ENCODE data around the gene ASZ1.

ASZ1 gene

GRCh38 chr7:117375380-117375779 lies 51.9 kb downstream of the ASZ1 start:
- no peak overlapping the region for H3K4me3 ChIP-seq (ENCODE audit: low read depth, low read length)
- no peak for TF ChIP-seq CTCF (IDR thresholded peaks at IDR 0.05; ENCODE audit: borderline replicate concordance, insufficient read depth, low read depth, low read length)

GRCh38 chr7:117372073-117372472 lies 55.2 kb downstream of the ASZ1 start:
- TF ChIP-seq CTCF (IDR thresholded peaks at IDR 0.05; ENCODE audit: borderline replicate concordance, insufficient read depth, low read depth, low read length): no peak
- H3K4me3 ChIP-seq (ENCODE audit: low read depth, low read length): no peak overlapping the region

GRCh38 chr7:117364339-117365080 lies 62.8 kb downstream of the ASZ1 start:
- no peak overlapping the region for H3K4me3 ChIP-seq (ENCODE audit: low read depth, low read length)
- no peak for TF ChIP-seq CTCF (IDR thresholded peaks at IDR 0.05; ENCODE audit: borderline replicate concordance, insufficient read depth, low read depth, low read length)

GRCh38 chr7:117362294-117362888 lies 64.9 kb downstream of the ASZ1 start:
- TF ChIP-seq CTCF (IDR thresholded peaks at IDR 0.05; ENCODE audit: borderline replicate concordance, insufficient read depth, low read depth, low read length): no peak
- H3K4me3 ChIP-seq (ENCODE audit: low read depth, low read length): no peak overlapping the region

- no peak overlapping the region for H3K4me3 ChIP-seq (ENCODE audit: low read depth, low read length)
- no peak for TF ChIP-seq CTCF (IDR thresholded peaks at IDR 0.05; ENCODE audit: borderline replicate concordance, insufficient read depth, low read depth, low read length)
Observed at GRCh38 chr7:117350027-117350426, 77.3 kb downstream of the ASZ1 start.

- H3K4me3 ChIP-seq (ENCODE audit: low read depth, low read length): no peak overlapping the region
- TF ChIP-seq CTCF (IDR thresholded peaks at IDR 0.05; ENCODE audit: borderline replicate concordance, insufficient read depth, low read depth, low read length): no peak
Observed at GRCh38 chr7:117349570-117349969, 77.7 kb downstream of the ASZ1 start.
